Stimulated activated CD8-positive, alpha-beta memory T cell treated with anti-CD3 and anti-CD28 coated beads, Interleukin-7, amount 100 ng/mL, for 48 hours (primary cell): Measurements from ENCODE around the gene MINK1.
"Not testable (repeated sequence)": the region's sequence is repeated elsewhere in the genome, so short reads cannot be mapped to it uniquely, and the experiment has no call there.

Experiments
- DNase-seq, 2 donors: peaks; one replicate each; pipeline ENCODE4 v3.0.0-alpha.2; 2020; ENCODE audit warnings: low read depth in 1 of 2; ENCODE audit errors: extremely low read depth in 1 of 2

MINK1 gene

GRCh38 chr17:4896332-4897197 is 63.4 kb downstream of the MINK1 start:
- DNase-seq = no peak

GRCh38 chr17:4897198-4897687 is 64.1 kb downstream of the MINK1 start:
- DNase-seq = no peak

GRCh38 chr17:4897785-4898184 is 64.6 kb downstream of the MINK1 start:
- DNase-seq = no peak

GRCh38 chr17:4898351-4898750 is 65.2 kb downstream of the MINK1 start:
- DNase-seq = no peak

GRCh38 chr17:4898927-4899326 is 65.8 kb downstream of the MINK1 start:
- DNase-seq = no peak

GRCh38 chr17:4899341-4900230 is 66.4 kb downstream of the MINK1 start, which contains the start of gene C17orf107:
Gene C17orf107 (plus strand): TSS chr17:4899536. CDS start chr17:4899763, 227 bp downstream.
- peak; percentile 88 to 93 for DNase-seq

GRCh38 chr17:4900231-4901107 is 67.3 kb downstream of the MINK1 start:
- DNase-seq = no peak

GRCh38 chr17:4901108-4901647 is 68.0 kb downstream of the MINK1 start:
- DNase-seq = no peak

GRCh38 chr17:4901648-4902344 is 68.7 kb downstream of the MINK1 start:
- DNase-seq = no peak

- DNase-seq = no peak
These were observed 69.4 kb downstream of the MINK1 start for GRCh38 chr17:4902540-4902939.

GRCh38 chr17:4903051-4903818 is 70.1 kb downstream of the MINK1 start, which contains the start of gene CHRNE:
Gene CHRNE (minus strand): TSS chr17:4903098. CDS start chr17:4903063, 35 bp downstream.
- peak in 1 of 2 donors; percentile 72 for DNase-seq

GRCh38 chr17:4906642-4907041 is 73.5 kb downstream of the MINK1 start:
- not testable (repeated sequence) for DNase-seq

- DNase-seq = no peak
These were observed 75.2 kb downstream of the MINK1 start for GRCh38 chr17:4908301-4908700.

- peak; percentile 46 to 70 for DNase-seq
These were observed 75.8 kb downstream of the MINK1 start for GRCh38 chr17:4908711-4909496.

- DNase-seq = no peak
These were observed 80.9 kb downstream of the MINK1 start for GRCh38 chr17:4913994-4914393.

GRCh38 chr17:4914551-4914950 is 81.4 kb downstream of the MINK1 start:
- DNase-seq = not testable (repeated sequence)

GRCh38 chr17:4919511-4920047 is 86.4 kb downstream of the MINK1 start:
- DNase-seq = no peak
